ENCODE measurements around the gene RIMS4. TPM values are rescaled to one million over a fixed set of nuclear protein-coding genes. Genes with fewer than 3 reads are reported as not detected.

Gene RIMS4
- total and polyA plus RNA-seq, 10 of the 15 experiments (the other 5 are each of a cell fraction or from before 2014, with no cell fraction given) = under 0.01 to 0.07 (median 0.05) TPM; not detected in 5

DNA sequence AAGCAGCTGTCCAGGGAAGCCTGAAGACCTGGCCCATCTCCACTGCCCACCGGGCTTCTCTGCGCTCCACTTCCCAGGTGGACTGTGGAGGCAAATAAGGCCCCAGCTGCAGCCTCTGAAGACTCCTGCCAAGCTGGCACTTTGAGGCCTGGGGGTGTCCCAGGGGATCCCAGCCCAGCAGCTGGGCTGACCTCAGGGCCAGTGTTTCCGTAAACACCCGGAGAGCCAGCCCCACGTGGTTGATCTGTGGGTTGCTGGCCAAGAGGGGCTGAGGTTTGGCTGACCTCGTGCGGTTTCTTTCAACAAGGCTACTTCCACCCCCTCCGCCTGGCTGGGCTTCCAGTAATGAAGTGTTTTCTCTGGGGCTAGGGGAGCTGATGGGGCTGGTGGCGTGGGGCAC lies 107.6 kb downstream of the RIMS4 start (continued):
- TF ChIP-seq MYC (IDR thresholded peaks at IDR 0.05; ENCODE audit: insufficient read depth, insufficient read length, insufficient replicate concordance, low read length, severe bottlenecking) (no peak), FOXK2 (IDR thresholded peaks at IDR 0.05) (peak; percentile 38; the same call in 1 of the 2 replicates), SMAD1 (IDR thresholded peaks at IDR 0.05; ENCODE audit: low read depth, partially characterized antibody) (no peak), SP1 (IDR thresholded peaks at IDR 0.05; ENCODE audit: low read depth, low read length) (no peak), PML (IDR thresholded peaks at IDR 0.05; ENCODE audit: low read length) (no peak), CHD1 (IDR thresholded peaks at IDR 0.05; ENCODE audit: low read depth, low read length) (no peak), JUNB (IDR thresholded peaks at IDR 0.05) (no peak), BMI1 (IDR thresholded peaks at IDR 0.05; ENCODE audit: borderline replicate concordance) (no peak), TCF7 (IDR thresholded peaks at IDR 0.05; ENCODE audit: borderline replicate concordance) (no peak), EZH2 (IDR thresholded peaks at IDR 0.05; ENCODE audit: borderline replicate concordance, control insufficient read depth, low read depth, low read length) (no peak), RBBP5 (conservative IDR thresholded peaks at IDR 0.05) (no peak)
- TF ChIP-seq, protein P1, sequence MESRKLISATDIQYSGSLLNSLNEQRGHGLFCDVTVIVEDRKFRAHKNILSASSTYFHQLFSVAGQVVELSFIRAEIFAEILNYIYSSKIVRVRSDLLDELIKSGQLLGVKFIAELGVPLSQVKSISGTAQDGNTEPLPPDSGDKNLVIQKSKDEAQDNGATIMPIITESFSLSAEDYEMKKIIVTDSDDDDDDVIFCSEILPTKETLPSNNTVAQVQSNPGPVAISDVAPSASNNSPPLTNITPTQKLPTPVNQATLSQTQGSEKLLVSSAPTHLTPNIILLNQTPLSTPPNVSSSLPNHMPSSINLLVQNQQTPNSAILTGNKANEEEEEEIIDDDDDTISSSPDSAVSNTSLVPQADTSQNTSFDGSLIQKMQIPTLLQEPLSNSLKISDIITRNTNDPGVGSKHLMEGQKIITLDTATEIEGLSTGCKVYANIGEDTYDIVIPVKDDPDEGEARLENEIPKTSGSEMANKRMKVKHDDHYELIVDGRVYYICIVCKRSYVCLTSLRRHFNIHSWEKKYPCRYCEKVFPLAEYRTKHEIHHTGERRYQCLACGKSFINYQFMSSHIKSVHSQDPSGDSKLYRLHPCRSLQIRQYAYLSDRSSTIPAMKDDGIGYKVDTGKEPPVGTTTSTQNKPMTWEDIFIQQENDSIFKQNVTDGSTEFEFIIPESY (IDR thresholded peaks at IDR 0.05) = no peak
- TF ChIP-seq, protein P2, sequence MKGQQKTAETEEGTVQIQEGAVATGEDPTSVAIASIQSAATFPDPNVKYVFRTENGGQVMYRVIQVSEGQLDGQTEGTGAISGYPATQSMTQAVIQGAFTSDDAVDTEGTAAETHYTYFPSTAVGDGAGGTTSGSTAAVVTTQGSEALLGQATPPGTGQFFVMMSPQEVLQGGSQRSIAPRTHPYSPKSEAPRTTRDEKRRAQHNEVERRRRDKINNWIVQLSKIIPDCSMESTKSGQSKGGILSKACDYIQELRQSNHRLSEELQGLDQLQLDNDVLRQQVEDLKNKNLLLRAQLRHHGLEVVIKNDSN (IDR thresholded peaks at IDR 0.05; ENCODE audit: borderline replicate concordance, extremely low read length, insufficient read depth, low read depth, low read length) = peak; percentile 9
- TF ChIP-seq, protein P3, sequence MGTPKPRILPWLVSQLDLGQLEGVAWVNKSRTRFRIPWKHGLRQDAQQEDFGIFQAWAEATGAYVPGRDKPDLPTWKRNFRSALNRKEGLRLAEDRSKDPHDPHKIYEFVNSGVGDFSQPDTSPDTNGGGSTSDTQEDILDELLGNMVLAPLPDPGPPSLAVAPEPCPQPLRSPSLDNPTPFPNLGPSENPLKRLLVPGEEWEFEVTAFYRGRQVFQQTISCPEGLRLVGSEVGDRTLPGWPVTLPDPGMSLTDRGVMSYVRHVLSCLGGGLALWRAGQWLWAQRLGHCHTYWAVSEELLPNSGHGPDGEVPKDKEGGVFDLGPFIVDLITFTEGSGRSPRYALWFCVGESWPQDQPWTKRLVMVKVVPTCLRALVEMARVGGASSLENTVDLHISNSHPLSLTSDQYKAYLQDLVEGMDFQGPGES (IDR thresholded peaks at IDR 0.05) = no peak
- TF ChIP-seq, protein P4, sequence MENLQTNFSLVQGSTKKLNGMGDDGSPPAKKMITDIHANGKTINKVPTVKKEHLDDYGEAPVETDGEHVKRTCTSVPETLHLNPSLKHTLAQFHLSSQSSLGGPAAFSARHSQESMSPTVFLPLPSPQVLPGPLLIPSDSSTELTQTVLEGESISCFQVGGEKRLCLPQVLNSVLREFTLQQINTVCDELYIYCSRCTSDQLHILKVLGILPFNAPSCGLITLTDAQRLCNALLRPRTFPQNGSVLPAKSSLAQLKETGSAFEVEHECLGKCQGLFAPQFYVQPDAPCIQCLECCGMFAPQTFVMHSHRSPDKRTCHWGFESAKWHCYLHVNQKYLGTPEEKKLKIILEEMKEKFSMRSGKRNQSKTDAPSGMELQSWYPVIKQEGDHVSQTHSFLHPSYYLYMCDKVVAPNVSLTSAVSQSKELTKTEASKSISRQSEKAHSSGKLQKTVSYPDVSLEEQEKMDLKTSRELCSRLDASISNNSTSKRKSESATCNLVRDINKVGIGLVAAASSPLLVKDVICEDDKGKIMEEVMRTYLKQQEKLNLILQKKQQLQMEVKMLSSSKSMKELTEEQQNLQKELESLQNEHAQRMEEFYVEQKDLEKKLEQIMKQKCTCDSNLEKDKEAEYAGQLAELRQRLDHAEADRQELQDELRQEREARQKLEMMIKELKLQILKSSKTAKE (IDR thresholded peaks at IDR 0.05; ENCODE audit: low read depth, poor library complexity, severe bottlenecking) = no peak
- TF ChIP-seq, protein P5, sequence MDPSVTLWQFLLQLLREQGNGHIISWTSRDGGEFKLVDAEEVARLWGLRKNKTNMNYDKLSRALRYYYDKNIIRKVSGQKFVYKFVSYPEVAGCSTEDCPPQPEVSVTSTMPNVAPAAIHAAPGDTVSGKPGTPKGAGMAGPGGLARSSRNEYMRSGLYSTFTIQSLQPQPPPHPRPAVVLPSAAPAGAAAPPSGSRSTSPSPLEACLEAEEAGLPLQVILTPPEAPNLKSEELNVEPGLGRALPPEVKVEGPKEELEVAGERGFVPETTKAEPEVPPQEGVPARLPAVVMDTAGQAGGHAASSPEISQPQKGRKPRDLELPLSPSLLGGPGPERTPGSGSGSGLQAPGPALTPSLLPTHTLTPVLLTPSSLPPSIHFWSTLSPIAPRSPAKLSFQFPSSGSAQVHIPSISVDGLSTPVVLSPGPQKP (IDR thresholded peaks at IDR 0.05; ENCODE audit: low read depth, low read length) = no peak
- TF ChIP-seq, protein P6, sequence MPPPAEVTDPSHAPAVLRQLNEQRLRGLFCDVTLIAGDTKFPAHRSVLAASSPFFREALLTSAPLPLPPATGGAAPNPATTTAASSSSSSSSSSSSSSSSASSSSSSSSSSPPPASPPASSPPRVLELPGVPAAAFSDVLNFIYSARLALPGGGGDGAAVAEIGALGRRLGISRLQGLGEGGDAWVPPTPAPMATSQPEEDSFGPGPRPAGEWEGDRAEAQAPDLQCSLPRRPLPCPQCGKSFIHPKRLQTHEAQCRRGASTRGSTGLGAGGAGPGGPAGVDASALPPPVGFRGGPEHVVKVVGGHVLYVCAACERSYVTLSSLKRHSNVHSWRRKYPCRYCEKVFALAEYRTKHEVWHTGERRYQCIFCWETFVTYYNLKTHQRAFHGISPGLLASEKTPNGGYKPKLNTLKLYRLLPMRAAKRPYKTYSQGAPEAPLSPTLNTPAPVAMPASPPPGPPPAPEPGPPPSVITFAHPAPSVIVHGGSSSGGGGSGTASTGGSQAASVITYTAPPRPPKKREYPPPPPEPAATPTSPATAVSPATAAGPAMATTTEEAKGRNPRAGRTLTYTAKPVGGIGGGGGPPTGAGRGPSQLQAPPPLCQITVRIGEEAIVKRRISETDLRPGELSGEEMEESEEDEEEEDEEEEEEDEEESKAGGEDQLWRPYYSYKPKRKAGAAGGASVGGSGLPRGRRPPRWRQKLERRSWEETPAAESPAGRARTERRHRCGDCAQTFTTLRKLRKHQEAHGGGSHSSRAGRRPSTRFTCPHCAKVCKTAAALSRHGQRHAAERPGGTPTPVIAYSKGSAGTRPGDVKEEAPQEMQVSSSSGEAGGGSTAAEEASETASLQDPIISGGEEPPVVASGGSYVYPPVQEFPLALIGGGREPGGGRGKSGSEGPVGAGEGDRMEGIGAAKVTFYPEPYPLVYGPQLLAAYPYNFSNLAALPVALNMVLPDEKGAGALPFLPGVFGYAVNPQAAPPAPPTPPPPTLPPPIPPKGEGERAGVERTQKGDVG (CRISPR knock-in tag; IDR thresholded peaks at IDR 0.05) = no peak
- TF ChIP-seq, protein P7, sequence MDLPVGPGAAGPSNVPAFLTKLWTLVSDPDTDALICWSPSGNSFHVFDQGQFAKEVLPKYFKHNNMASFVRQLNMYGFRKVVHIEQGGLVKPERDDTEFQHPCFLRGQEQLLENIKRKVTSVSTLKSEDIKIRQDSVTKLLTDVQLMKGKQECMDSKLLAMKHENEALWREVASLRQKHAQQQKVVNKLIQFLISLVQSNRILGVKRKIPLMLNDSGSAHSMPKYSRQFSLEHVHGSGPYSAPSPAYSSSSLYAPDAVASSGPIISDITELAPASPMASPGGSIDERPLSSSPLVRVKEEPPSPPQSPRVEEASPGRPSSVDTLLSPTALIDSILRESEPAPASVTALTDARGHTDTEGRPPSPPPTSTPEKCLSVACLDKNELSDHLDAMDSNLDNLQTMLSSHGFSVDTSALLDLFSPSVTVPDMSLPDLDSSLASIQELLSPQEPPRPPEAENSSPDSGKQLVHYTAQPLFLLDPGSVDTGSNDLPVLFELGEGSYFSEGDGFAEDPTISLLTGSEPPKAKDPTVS (IDR thresholded peaks at IDR 0.05; ENCODE audit: low read depth, low read length) = no peak
